Activated CD4-positive, alpha-beta T cell treated with anti-CD3 and anti-CD28 coated beads for 36 hours (primary cell): ENCODE results near the gene CGB1. TPM values are rescaled to one million over a fixed set of nuclear protein-coding genes. Genes with fewer than 3 reads are reported as not detected.
A peak's percentile ranks its signal among the peaks of the same experiment; 100 is the strongest.
"Not testable (repeated sequence)": the region's sequence is repeated elsewhere in the genome, so short reads cannot be mapped to it uniquely, and the experiment has no call there.

Experiments
- ATAC-seq: fragments of 200-7000 bp; cut with Tn5 transposase; one replicate; pipeline ENCODE4 v1.10.0; 2021; ENCODE audit warnings: mild to moderate bottlenecking, moderate library complexity
- CTCF ChIA-PET: fragments of 350-600 bp; sonication (Branson Sonifier 250); formaldehyde crosslinking; loops from one replicate; lab custom pipeline; 2021; ENCODE audit warnings: antibody characterized with exemption; lab: Charles Lee
- POLR2A ChIA-PET: fragments of 350-600 bp; sonication (Branson Sonifier 250); formaldehyde crosslinking; loops from one replicate; lab custom pipeline; 2021; ENCODE audit warnings: antibody characterized with exemption, inconsistent platforms; lab: Charles Lee
- DNase-seq: peaks from one replicate; pipeline ENCODE4 v3.0.0-alpha.2; 2020
- H3K27ac Mint-ChIP-seq: one replicate; pipeline ENCODE4 v1.8.0; 2021; ENCODE audit warnings: mixed read lengths
- H3K27me3 Mint-ChIP-seq: one replicate; pipeline ENCODE4 v1.8.0; 2021; ENCODE audit warnings: mixed read lengths
- H3K36me3 Mint-ChIP-seq: one replicate; pipeline ENCODE4 v1.8.0; 2021; ENCODE audit warnings: low read depth, mixed read lengths
- H3K4me1 Mint-ChIP-seq: one replicate; pipeline ENCODE4 v1.8.0; 2021; ENCODE audit warnings: mixed read lengths
- H3K4me3 Mint-ChIP-seq: one replicate; pipeline ENCODE4 v1.8.0; 2021; ENCODE audit warnings: mild to moderate bottlenecking, moderate library complexity, mixed read lengths
- H3K9me3 Mint-ChIP-seq: one replicate; pipeline ENCODE4 v1.8.0; 2021; ENCODE audit warnings: low read depth, mixed read lengths
- intact Hi-C, 2 experiments: fragments of 100-400 bp; cut with DNase I in 1 of 2; cut with micrococcal nuclease in 1 of 2; formaldehyde crosslinking; loops; one replicate each; pipeline versions ENCODE4 v1.14.2 to v1.15.1; 2022 to 2024; cut with DNase I, micrococcal nuclease
- total RNA-seq, 2 experiments: library from RNA; stranded (reverse); gene quantifications; one replicate each; pipeline ENCODE4 v1.2.3, GENCODE V29; 2021

Gene CGB1
- total RNA-seq, 2 experiments from 2014 or later: not detected

GRCh38 chr19:49058562-49058961, 21.9 kb upstream of the CGB1 start:
- DNase-seq: peak; percentile 66
- CTCF ChIA-PET: interaction anchor here (1.3 to 2.0 kb wide), 3 partner anchors 7 to 88 kb away, joined by 3 to 5 read pairs (median 4); partner anchors contain the start of genes GYS1 and RUVBL2
- Mint-ChIP-seq H3K4me1 (peaks cover 20% of the 10 kb centered on the region), H3K9me3 (no peaks in the 10 kb centered on the region), H3K36me3 (no peaks in the 10 kb centered on the region), H3K27me3 (peaks cover 39% of the 10 kb centered on the region), H3K27ac (no peak overlapping the region), H3K4me3 (no peak overlapping the region)
- intact Hi-C loops: loop anchor here in 1 of 2 experiments (5.0 kb wide), 1 partner anchor 94 kb away; no protein-coding TSS in a partner anchor
- POLR2A ChIA-PET: no interaction called here
- peak; percentile 37 for ATAC-seq

- ChIA-PET CTCF (interaction anchor here (1.3 to 2.0 kb wide), 3 partner anchors 17 to 89 kb away, joined by 3 to 5 read pairs (median 5); partner anchors contain the start of genes GYS1 and RUVBL2), POLR2A (no interaction called here)
- DNase-seq: peak; percentile 64
- peaks cover 20% of the 10 kb centered on the region for H3K4me1 Mint-ChIP-seq
- intact Hi-C loops: loop anchor here in 1 of 2 experiments (2.0 to 5.0 kb wide), 2 partner anchors 57 to 95 kb away; partner anchors contain the start of gene LIN7B
- ATAC-seq: peak; percentile 33
- H3K9me3 Mint-ChIP-seq: no peaks in the 10 kb centered on the region
- H3K27ac Mint-ChIP-seq: no peak within 1 kb of the TSS
- H3K4me3 Mint-ChIP-seq: peak within 1 kb of the TSS; percentile 56
- H3K36me3 Mint-ChIP-seq: no peaks in the 10 kb centered on the region
- H3K27me3 Mint-ChIP-seq: peaks cover 35% of the 10 kb centered on the region
These were observed 21.0 kb upstream of the CGB1 start, which contains the start of gene CGB7 for GRCh38 chr19:49057636-49058234. CGB7 (minus strand) TSS chr19:49057749; CDS start chr19:49055375, 2,374 bp downstream.

- Mint-ChIP-seq H3K4me3 (peak overlapping the region; percentile 56), H3K4me1 (peaks cover 20% of the 10 kb centered on the region), H3K27me3 (peaks cover 35% of the 10 kb centered on the region)
- not testable (repeated sequence) for DNase-seq, H3K27ac Mint-ChIP-seq, H3K9me3 Mint-ChIP-seq, H3K36me3 Mint-ChIP-seq
- intact Hi-C loops: loop anchor here in 1 of 2 experiments (2.0 to 5.0 kb wide), 2 partner anchors 58 to 95 kb away; partner anchors contain the start of gene LIN7B
- POLR2A ChIA-PET: interaction anchor here (0.6 to 0.7 kb wide), 2 partner anchors 291 to 305 kb away, joined by 3 to 4 read pairs; no protein-coding TSS in a partner anchor
- CTCF ChIA-PET: interaction anchor here (0.9 to 1.6 kb wide), 5 partner anchors 8 to 64 kb away, joined by 3 to 11 read pairs (median 3); partner anchors contain the start of genes GYS1, NTF4 and RUVBL2
- ATAC-seq: peak; percentile 8
These were observed 20.4 kb upstream of the CGB1 start for GRCh38 chr19:49056902-49057596.

- peak; percentile 68 for ATAC-seq
- CTCF ChIA-PET: interaction anchor here (0.9 to 1.6 kb wide), 6 partner anchors 9 to 170 kb away, joined by 3 to 11 read pairs (median 3); partner anchors contain the start of genes GYS1, NTF4 and RUVBL2
- peak; percentile 69 for DNase-seq
- Mint-ChIP-seq H3K27ac (no peak overlapping the region), H3K4me3 (peak overlapping the region; percentile 56), H3K27me3 (peaks cover 35% of the 10 kb centered on the region), H3K4me1 (peaks cover 20% of the 10 kb centered on the region), H3K9me3 (no peaks in the 10 kb centered on the region), H3K36me3 (no peaks in the 10 kb centered on the region)
- intact Hi-C loops: loop anchor here in 1 of 2 experiments (2.0 to 5.0 kb wide), 2 partner anchors 58 to 96 kb away; partner anchors contain the start of gene LIN7B
- POLR2A ChIA-PET: interaction anchor here (0.6 to 0.7 kb wide), 2 partner anchors 292 to 304 kb away, joined by 3 to 4 read pairs; no protein-coding TSS in a partner anchor
These were observed 19.6 kb upstream of the CGB1 start for GRCh38 chr19:49056101-49056901.

- H3K36me3 Mint-ChIP-seq, intact Hi-C loops, H3K4me3 Mint-ChIP-seq, DNase-seq, ATAC-seq, POLR2A ChIA-PET, H3K4me1 Mint-ChIP-seq, H3K27me3 Mint-ChIP-seq, H3K27ac Mint-ChIP-seq, H3K9me3 Mint-ChIP-seq: not testable (repeated sequence)
- CTCF ChIA-PET: interaction anchor here (1.5 kb wide), 1 partner anchor 9 kb away, joined by 4 read pairs; no protein-coding TSS in a partner anchor
These were observed 13.8 kb upstream of the CGB1 start for GRCh38 chr19:49050376-49051033.

GRCh38 chr19:49049834-49050233, 13.1 kb upstream of the CGB1 start:
- intact Hi-C loops, H3K27me3 Mint-ChIP-seq, H3K4me1 Mint-ChIP-seq, ATAC-seq, H3K9me3 Mint-ChIP-seq, H3K27ac Mint-ChIP-seq, CTCF ChIA-PET, DNase-seq, H3K36me3 Mint-ChIP-seq, H3K4me3 Mint-ChIP-seq, POLR2A ChIA-PET: not testable (repeated sequence)

- ATAC-seq, POLR2A ChIA-PET, intact Hi-C loops, H3K27ac Mint-ChIP-seq, H3K27me3 Mint-ChIP-seq, DNase-seq, CTCF ChIA-PET, H3K4me1 Mint-ChIP-seq, H3K4me3 Mint-ChIP-seq, H3K36me3 Mint-ChIP-seq, H3K9me3 Mint-ChIP-seq: not testable (repeated sequence)
These were observed 12.3 kb upstream of the CGB1 start, which contains the start of gene CGB8 for GRCh38 chr19:49049011-49049410. CGB8 (minus strand) TSS chr19:49049111; CDS start chr19:49048739, 372 bp downstream.

GRCh38 chr19:49043548-49043947, 6.9 kb upstream of the CGB1 start, which contains the start of gene CGB5:
CGB5 (plus strand) TSS chr19:49043848; CDS start chr19:49044210, 362 bp downstream.
- intact Hi-C loops, H3K4me1 Mint-ChIP-seq, H3K27ac Mint-ChIP-seq, H3K9me3 Mint-ChIP-seq, H3K4me3 Mint-ChIP-seq, H3K27me3 Mint-ChIP-seq, ATAC-seq, DNase-seq, POLR2A ChIA-PET, CTCF ChIA-PET, H3K36me3 Mint-ChIP-seq: not testable (repeated sequence)

GRCh38 chr19:49042666-49043065, 6.0 kb upstream of the CGB1 start:
- H3K4me1 Mint-ChIP-seq: not testable (repeated sequence)

GRCh38 chr19:49042177-49042576, 5.5 kb upstream of the CGB1 start:
- ChIA-PET POLR2A (no interaction called here), CTCF (no interaction called here)
- intact Hi-C loops: no loop called here
- no peaks in the 10 kb centered on the region for H3K27me3 Mint-ChIP-seq
- ATAC-seq (no peak), DNase-seq (no peak)
- H3K4me1 Mint-ChIP-seq: no peaks in the 10 kb centered on the region
- H3K4me3 Mint-ChIP-seq: no peak overlapping the region
- H3K27ac Mint-ChIP-seq: no peak overlapping the region
- H3K36me3 Mint-ChIP-seq: no peaks in the 10 kb centered on the region
- H3K9me3 Mint-ChIP-seq: no peaks in the 10 kb centered on the region

More at GRCh38 chr19:49042666-49043065, 6.0 kb upstream of the CGB1 start:
- H3K27me3 Mint-ChIP-seq, DNase-seq, H3K36me3 Mint-ChIP-seq, CTCF ChIA-PET, H3K27ac Mint-ChIP-seq, H3K4me3 Mint-ChIP-seq, intact Hi-C loops, ATAC-seq, H3K9me3 Mint-ChIP-seq, POLR2A ChIA-PET: not testable (repeated sequence)
